GM13977 (cell line): ENCODE results near the gene ESCO1.

Experiments used
- DNase-seq: peaks from one replicate; pipeline ENCODE4 v3.0.0; 2012; ENCODE audit warnings: low spot score
- in situ Hi-C: fragments of 300-500 bp; cut with MboI; formaldehyde crosslinking; loops from one replicate; pipeline ENCODE4 v1.12.0; 2022; ENCODE audit warnings: low sequenced_read_pairs, low pct_unique_long_range_greater_than_20kb, mixed read lengths, inconsistent platforms; ENCODE audit not compliant: unreplicated experiment
- TF ChIP-seq, protein P1 (sequence below): IDR thresholded peaks from 2 replicates; pipeline ENCODE4 v1.5.1; 2012; ENCODE audit warnings: mild to moderate bottlenecking, control low read depth; ENCODE audit not compliant: insufficient read depth; ENCODE audit errors: extremely low read depth, missing control alignments

The ESCO1 gene

DNA sequence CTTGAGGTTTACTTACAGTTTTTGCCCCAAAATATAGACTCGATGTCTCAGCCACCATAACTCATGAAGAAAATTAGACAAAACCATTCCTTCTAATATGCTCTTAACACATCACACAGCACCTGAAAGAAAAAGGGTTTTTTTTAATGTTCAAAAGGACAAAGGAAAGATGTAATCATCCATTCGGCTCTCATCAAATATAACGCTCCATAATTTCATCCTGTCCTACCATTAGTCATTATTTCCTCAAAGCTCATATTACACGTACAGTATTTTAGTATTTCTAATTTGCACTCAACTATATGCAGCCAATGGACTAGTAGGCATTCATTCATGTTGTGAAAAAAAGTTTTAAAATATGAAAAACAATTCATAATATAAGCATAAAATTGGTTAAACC lies 24.8 kb downstream of the ESCO1 start:
- in situ Hi-C loops: no loop called here
- DNase-seq: no peak
- TF ChIP-seq, protein P1, sequence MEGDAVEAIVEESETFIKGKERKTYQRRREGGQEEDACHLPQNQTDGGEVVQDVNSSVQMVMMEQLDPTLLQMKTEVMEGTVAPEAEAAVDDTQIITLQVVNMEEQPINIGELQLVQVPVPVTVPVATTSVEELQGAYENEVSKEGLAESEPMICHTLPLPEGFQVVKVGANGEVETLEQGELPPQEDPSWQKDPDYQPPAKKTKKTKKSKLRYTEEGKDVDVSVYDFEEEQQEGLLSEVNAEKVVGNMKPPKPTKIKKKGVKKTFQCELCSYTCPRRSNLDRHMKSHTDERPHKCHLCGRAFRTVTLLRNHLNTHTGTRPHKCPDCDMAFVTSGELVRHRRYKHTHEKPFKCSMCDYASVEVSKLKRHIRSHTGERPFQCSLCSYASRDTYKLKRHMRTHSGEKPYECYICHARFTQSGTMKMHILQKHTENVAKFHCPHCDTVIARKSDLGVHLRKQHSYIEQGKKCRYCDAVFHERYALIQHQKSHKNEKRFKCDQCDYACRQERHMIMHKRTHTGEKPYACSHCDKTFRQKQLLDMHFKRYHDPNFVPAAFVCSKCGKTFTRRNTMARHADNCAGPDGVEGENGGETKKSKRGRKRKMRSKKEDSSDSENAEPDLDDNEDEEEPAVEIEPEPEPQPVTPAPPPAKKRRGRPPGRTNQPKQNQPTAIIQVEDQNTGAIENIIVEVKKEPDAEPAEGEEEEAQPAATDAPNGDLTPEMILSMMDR: no peak

- in situ Hi-C loops: no loop called here
- DNase-seq: no peak
- TF ChIP-seq, protein P1: no peak
These were observed 28.7 kb downstream of the ESCO1 start for GRCh38 chr18:21571772-21572171.

DNA sequence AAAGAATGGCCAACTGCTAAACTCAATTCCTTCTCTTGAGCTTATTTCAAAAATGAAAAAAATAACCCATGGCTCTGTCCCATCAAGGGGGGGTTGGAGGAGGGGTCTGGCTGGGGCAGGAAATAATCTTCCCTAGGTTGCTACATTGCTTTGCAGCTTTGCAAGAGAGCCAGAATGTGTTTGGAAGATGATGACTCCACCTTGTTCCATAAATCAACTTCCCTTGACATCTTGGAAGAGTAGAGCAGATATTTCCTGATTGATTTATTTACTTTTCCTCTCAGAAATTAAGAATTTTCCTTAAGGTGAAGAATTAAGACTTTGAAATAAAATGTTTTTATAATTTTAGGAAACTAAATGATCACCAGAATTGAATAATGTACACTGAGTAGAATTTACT lies 41.3 kb downstream of the ESCO1 start:
- TF ChIP-seq, protein P1: no peak
- in situ Hi-C loops: no loop called here
- DNase-seq: no peak

DNA sequence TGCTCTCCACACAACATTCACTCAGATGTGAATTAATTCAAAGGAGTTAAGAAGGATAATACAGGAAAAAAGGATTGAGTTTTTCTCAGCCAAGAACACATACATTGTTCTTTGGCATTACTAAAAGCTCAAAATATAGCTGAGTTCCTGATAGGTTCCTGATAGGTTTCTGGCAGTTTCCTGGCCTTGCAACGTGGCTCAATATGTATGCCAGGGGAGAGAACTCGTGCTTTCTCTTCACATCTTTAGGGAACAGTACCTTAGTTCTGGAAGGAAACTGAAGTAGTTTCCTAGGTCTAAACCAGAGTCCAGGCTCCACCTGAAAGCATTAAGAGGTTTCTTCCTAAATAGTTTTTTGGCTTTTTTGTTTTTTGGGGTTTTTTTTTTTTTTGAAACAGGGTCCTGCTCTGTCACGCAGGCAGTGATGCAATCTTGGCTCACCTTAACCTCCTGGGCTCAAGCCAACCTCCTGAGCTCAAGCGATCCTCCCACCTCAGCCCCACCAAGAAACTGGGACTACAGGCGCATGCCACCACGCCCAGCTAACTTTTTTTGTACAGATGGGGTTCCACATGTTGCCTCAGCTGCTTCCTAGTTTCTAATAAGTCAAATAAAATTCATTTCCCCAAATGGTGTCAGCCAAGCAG lies 42.8 kb downstream of the ESCO1 start:
- in situ Hi-C loops: no loop called here
- no peak for DNase-seq
- TF ChIP-seq, protein P1: no peak

DNA sequence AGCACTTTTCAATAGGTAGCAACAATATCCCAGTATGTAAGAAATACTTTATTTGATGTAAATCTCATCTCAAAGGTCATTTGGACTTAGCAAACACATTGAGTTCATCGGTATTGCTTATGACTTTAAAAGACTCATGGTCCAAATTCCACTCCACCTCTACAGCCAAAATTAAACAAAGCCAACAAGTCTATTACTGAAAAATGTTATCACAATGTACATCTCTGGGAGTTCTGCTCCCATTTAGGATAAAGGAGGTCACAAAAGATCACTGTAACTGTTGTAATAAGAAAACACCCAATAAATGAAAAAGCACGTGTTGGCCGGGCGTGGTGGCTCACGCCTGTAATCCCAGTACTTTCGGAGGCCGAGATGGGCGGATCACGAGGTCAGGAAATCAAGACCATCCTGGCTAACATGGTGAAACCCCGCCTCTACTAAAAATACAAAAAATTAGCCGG lies 50.0 kb downstream of the ESCO1 start:
- in situ Hi-C loops: no loop called here
- TF ChIP-seq, protein P1: no peak
- DNase-seq: no peak

- in situ Hi-C loops: no loop called here
- DNase-seq: no peak
- TF ChIP-seq, protein P1: no peak
These were observed 51.9 kb downstream of the ESCO1 start for GRCh38 chr18:21548647-21549046.
